Uterus (tissue), 2 donors: ENCODE measurements around the gene ZMYND8.

Experiments used
- POLR2A ChIP-seq, 2 donors: fragments of 450-650 bp; IDR thresholded peaks; one replicate each; pipeline ENCODE4 v1.6.1; 2016; ENCODE audit warnings: antibody characterized with exemption in 2 of 2, mild to moderate bottlenecking in 1 of 2, moderate library complexity in 1 of 2
- TF ChIP-seq, protein P1 (sequence below), 4 experiments: fragments of 200-600 bp in 2 of 4; fragments of 450-650 bp in 2 of 4; sonication (generic) in 2 of 4; IDR thresholded peaks; one replicate each; pipeline ENCODE4 v1.5.1; 2016 to 2019; ENCODE audit warnings: antibody characterized with exemption in 4 of 4, mild to moderate bottlenecking in 2 of 4, moderate library complexity in 1 of 4

DNA sequence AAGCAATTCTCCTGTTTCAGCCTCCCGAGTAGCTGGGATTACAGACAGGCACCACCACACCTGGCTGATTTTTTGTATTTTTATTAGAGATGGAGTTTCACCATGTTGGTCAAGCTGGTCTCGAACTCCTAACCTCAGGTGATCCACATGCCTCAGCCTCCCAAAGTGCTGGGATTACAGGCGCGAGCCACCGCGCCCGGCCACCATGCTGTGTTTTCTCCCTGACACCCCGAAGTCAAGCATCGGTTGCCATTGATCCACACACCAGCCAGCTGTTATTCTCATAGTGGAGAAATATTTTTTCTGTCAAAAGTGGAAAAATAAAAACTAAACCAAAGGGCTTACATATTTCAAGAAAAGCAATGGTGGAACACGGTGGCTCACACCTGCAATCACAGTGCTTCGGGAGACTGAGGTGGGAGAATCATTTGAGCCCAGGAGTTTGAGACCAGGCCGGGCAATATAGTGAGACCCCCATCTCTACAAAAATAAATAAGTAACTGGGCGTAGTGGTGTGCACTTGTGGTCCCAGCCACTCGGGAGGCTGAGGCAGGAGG lies 157.4 kb downstream of the ZMYND8 start:
- TF ChIP-seq, protein P1, sequence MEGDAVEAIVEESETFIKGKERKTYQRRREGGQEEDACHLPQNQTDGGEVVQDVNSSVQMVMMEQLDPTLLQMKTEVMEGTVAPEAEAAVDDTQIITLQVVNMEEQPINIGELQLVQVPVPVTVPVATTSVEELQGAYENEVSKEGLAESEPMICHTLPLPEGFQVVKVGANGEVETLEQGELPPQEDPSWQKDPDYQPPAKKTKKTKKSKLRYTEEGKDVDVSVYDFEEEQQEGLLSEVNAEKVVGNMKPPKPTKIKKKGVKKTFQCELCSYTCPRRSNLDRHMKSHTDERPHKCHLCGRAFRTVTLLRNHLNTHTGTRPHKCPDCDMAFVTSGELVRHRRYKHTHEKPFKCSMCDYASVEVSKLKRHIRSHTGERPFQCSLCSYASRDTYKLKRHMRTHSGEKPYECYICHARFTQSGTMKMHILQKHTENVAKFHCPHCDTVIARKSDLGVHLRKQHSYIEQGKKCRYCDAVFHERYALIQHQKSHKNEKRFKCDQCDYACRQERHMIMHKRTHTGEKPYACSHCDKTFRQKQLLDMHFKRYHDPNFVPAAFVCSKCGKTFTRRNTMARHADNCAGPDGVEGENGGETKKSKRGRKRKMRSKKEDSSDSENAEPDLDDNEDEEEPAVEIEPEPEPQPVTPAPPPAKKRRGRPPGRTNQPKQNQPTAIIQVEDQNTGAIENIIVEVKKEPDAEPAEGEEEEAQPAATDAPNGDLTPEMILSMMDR (IDR thresholded peaks at IDR 0.05) = no peak
- no peak for TF ChIP-seq POLR2A (IDR thresholded peaks at IDR 0.05)
